HepG2 (cell line): Measurements from ENCODE around the gene CPSF6. TPM values are rescaled to one million over a fixed set of nuclear protein-coding genes. Genes with fewer than 3 reads are reported as not detected.
A peak's percentile ranks its signal among the peaks of the same experiment; 100 is the strongest.

Experiments used
- ATF7 ChIP-seq, 2 experiments: fragments of 450-650 bp in 1 of 2; sonication (generic) in 1 of 2; formaldehyde crosslinking in 1 of 2; IDR thresholded peaks; 2 replicates each; pipeline versions ENCODE4 v1.4.0 to v1.6.1; 2016 to 2020; ENCODE audit warnings: antibody characterized with exemption in 1 of 2, mild to moderate bottlenecking in 1 of 2, missing genetic modification reagents in 1 of 2
- ELF3 ChIP-seq: IDR thresholded peaks from 2 replicates; pipeline ENCODE4 v1.6.1; 2016; ENCODE audit warnings: missing genetic modification reagents, missing compliant biosample characterization
- ETV5 ChIP-seq: IDR thresholded peaks from 2 replicates; pipeline ENCODE4 v1.6.1; 2018; ENCODE audit warnings: missing biosample characterization, missing genetic modification reagents, inconsistent platforms, borderline replicate concordance
- GABPB1 ChIP-seq: IDR thresholded peaks from 2 replicates; pipeline ENCODE4 v1.6.1; 2016; ENCODE audit warnings: mild to moderate bottlenecking, missing genetic modification reagents, moderate library complexity, missing compliant biosample characterization
- ZNF101 ChIP-seq: sonication (generic); formaldehyde crosslinking; IDR thresholded peaks from 2 replicates; pipeline ENCODE4 v1.4.0; 2020; ENCODE audit warnings: mild to moderate bottlenecking, low read depth, missing genetic modification reagents, borderline replicate concordance
- ZNF263 ChIP-seq: sonication (generic); formaldehyde crosslinking; IDR thresholded peaks from 2 replicates; pipeline ENCODE4 v1.4.0; 2020; ENCODE audit warnings: missing genetic modification reagents
- ZNF670 ChIP-seq: sonication (generic); formaldehyde crosslinking; IDR thresholded peaks from 2 replicates; pipeline ENCODE4 v1.8.0; 2022; ENCODE audit warnings: mild to moderate bottlenecking, missing genetic modification reagents, borderline replicate concordance
- polyA plus RNA-seq, 8 experiments: library from polyadenylated mRNA; depleted of rRNA in 3 of 8; stranded (reverse) in 7 of 8; unstranded in 1 of 8; fragments of >200 nt; fragmentation: Illumina TruSeq in 4 of 8; extraction: Trizol in 4 of 8; gene quantifications; 2 replicates each; pipeline versions ENCODE4 v1.2.1 to v1.2.3, GENCODE V29; 2011 to 2016; ENCODE audit warnings: low read depth in 4 of 8, missing spikeins in 1 of 8, mixed read lengths in 1 of 8; ENCODE audit not compliant: insufficient read depth in 1 of 8
- total RNA-seq, 5 experiments: library from RNA; depleted of rRNA; stranded (reverse); fragments of >200 nt; fragmentation: Illumina TruSeq; extraction: Trizol; gene quantifications; 2 replicates each; pipeline ENCODE4 v1.2.3, GENCODE V29; 2016; ENCODE audit warnings: low read depth in 1 of 5
- TF ChIP-seq, protein P1 (sequence below): sonication (generic); formaldehyde crosslinking; IDR thresholded peaks from 2 replicates; pipeline ENCODE4 v1.5.0; 2020; ENCODE audit warnings: missing genetic modification reagents
- TF ChIP-seq, protein P2 (sequence below): sonication (generic); formaldehyde crosslinking; IDR thresholded peaks from 2 replicates; pipeline ENCODE4; 2020; ENCODE audit warnings: missing genetic modification reagents, mild to moderate bottlenecking, borderline replicate concordance
- TF ChIP-seq, protein P3 (sequence below): sonication (generic); formaldehyde crosslinking; IDR thresholded peaks from 2 replicates; pipeline ENCODE4 v1.8.1; 2022; ENCODE audit warnings: low read depth, mild to moderate bottlenecking, missing genetic modification reagents

Gene CPSF6
- total and polyA plus RNA-seq, 2 of the 13 experiments (the other 11 are each of a cell fraction or from before 2014, with no cell fraction given): 41.8 to 71.0 TPM

DNA sequence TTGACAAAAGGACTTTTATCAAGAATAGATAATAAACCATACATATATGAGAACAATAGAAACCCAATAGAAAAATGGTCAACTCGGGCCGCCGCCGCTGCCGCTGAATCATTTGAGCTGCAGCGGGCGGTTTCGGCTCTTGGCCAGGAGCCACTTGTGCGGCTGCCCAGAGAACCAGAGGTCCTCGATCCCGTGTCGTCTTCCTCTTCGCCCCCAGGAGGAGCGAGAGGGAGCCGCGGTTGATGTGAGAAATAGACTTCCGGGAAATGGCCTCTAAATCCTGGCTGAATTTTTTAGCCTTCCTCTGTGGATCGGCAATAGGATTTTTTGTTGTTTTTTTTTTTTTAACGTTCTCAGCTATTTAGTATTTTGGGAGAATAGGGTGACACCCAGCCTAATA lies 44.8 kb downstream of the CPSF6 start (continued):
- peak; percentile 53; the same call in 1 of the 2 replicates for TF ChIP-seq ZNF263
- TF ChIP-seq ZNF101 (CRISPR knock-in tag): no peak
- no peak for TF ChIP-seq ZNF670
- TF ChIP-seq, protein P1, sequence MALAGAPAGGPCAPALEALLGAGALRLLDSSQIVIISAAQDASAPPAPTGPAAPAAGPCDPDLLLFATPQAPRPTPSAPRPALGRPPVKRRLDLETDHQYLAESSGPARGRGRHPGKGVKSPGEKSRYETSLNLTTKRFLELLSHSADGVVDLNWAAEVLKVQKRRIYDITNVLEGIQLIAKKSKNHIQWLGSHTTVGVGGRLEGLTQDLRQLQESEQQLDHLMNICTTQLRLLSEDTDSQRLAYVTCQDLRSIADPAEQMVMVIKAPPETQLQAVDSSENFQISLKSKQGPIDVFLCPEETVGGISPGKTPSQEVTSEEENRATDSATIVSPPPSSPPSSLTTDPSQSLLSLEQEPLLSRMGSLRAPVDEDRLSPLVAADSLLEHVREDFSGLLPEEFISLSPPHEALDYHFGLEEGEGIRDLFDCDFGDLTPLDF (CRISPR knock-in tag): no peak
- peak; percentile 44; the same call in 1 of the 2 replicates for TF ChIP-seq GABPB1 (CRISPR knock-in tag)
- peak; percentile 40 for TF ChIP-seq ELF3 (CRISPR knock-in tag)
- TF ChIP-seq, protein P2, sequence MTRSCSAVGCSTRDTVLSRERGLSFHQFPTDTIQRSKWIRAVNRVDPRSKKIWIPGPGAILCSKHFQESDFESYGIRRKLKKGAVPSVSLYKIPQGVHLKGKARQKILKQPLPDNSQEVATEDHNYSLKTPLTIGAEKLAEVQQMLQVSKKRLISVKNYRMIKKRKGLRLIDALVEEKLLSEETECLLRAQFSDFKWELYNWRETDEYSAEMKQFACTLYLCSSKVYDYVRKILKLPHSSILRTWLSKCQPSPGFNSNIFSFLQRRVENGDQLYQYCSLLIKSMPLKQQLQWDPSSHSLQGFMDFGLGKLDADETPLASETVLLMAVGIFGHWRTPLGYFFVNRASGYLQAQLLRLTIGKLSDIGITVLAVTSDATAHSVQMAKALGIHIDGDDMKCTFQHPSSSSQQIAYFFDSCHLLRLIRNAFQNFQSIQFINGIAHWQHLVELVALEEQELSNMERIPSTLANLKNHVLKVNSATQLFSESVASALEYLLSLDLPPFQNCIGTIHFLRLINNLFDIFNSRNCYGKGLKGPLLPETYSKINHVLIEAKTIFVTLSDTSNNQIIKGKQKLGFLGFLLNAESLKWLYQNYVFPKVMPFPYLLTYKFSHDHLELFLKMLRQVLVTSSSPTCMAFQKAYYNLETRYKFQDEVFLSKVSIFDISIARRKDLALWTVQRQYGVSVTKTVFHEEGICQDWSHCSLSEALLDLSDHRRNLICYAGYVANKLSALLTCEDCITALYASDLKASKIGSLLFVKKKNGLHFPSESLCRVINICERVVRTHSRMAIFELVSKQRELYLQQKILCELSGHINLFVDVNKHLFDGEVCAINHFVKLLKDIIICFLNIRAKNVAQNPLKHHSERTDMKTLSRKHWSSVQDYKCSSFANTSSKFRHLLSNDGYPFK (CRISPR knock-in tag): no peak
- peak; percentile 34; the same call in 1 of the 2 replicates for TF ChIP-seq ETV5
- TF ChIP-seq ATF7 (IDR thresholded peaks at IDR 0.05): no peak
- no peak for TF ChIP-seq ATF7 (CRISPR knock-in tag; IDR thresholded peaks at IDR 0.05)
- TF ChIP-seq, protein P3, sequence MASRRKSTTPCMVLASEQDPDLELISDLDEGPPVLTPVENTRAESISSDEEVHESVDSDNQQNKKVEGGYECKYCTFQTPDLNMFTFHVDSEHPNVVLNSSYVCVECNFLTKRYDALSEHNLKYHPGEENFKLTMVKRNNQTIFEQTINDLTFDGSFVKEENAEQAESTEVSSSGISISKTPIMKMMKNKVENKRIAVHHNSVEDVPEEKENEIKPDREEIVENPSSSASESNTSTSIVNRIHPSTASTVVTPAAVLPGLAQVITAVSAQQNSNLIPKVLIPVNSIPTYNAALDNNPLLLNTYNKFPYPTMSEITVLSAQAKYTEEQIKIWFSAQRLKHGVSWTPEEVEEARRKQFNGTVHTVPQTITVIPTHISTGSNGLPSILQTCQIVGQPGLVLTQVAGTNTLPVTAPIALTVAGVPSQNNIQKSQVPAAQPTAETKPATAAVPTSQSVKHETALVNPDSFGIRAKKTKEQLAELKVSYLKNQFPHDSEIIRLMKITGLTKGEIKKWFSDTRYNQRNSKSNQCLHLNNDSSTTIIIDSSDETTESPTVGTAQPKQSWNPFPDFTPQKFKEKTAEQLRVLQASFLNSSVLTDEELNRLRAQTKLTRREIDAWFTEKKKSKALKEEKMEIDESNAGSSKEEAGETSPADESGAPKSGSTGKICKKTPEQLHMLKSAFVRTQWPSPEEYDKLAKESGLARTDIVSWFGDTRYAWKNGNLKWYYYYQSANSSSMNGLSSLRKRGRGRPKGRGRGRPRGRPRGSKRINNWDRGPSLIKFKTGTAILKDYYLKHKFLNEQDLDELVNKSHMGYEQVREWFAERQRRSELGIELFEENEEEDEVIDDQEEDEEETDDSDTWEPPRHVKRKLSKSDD (CRISPR knock-in tag): no peak
